Measurements from ENCODE around the gene BMP6. TPM values are rescaled to one million over a fixed set of nuclear protein-coding genes. Genes with fewer than 3 reads are reported as not detected.

The BMP6 gene
- total and polyA plus RNA-seq, 7 donors: 0.64 to 5.3 (median 2.2) TPM; not detected in 2

GRCh38 chr6:7914991-7915789 lies 189.3 kb downstream of the BMP6 start:
- 82 to 94% methylated on average over 11 of the region's 11 CpGs for WGBS, 2 donors
- no peak overlapping the region for H3K4me3 ChIP-seq
- intact Hi-C loops (cut with DNase I): loop anchor here (5.0 kb wide), 2 partner anchors 82 to 147 kb away; partner anchors contain the start of gene BLOC1S5
- H3K27ac ChIP-seq: no peak overlapping the region
- no peaks in the 10 kb centered on the region for H3K9me3 ChIP-seq
- no peaks in the 10 kb centered on the region for H3K27me3 ChIP-seq
- TF ChIP-seq EP300 (IDR thresholded peaks at IDR 0.05): no peak
- TF ChIP-seq POLR2AphosphoS5 (IDR thresholded peaks at IDR 0.05): peak in 1 of 4 donors; percentile 42
- peaks cover 0 to 6% (median 0%) of the 10 kb centered on the region in 4 donors for H3K4me1 ChIP-seq
- no peaks in the 10 kb centered on the region for H3K36me3 ChIP-seq
- peak; percentile 76 for DNase-seq

- Histone ChIP-seq H3K4me1 (no peaks in the 10 kb centered on the region), H3K27me3 (no peaks in the 10 kb centered on the region), H3K4me3 (no peak overlapping the region), H3K27ac (no peak overlapping the region), H3K36me3 (no peaks in the 10 kb centered on the region), H3K9me3 (no peaks in the 10 kb centered on the region)
- WGBS, 2 donors: 51 to 84% methylated on average over 1 of the region's 1 CpG
- TF ChIP-seq CTCF (IDR thresholded peaks at IDR 0.05) (no peak), POLR2A (IDR thresholded peaks at IDR 0.05) (no peak), POLR2AphosphoS5 (IDR thresholded peaks at IDR 0.05) (no peak), EP300 (IDR thresholded peaks at IDR 0.05) (no peak)
- intact Hi-C loops (cut with DNase I): no loop called here
- no peak for DNase-seq
These were observed 191.1 kb downstream of the BMP6 start for GRCh38 chr6:7916959-7917358.

- no peak for DNase-seq
- WGBS, 2 donors: 88 to 91% methylated on average over 5 of the region's 5 CpGs
- no peaks in the 10 kb centered on the region for H3K27me3 ChIP-seq
- no peaks in the 10 kb centered on the region for H3K36me3 ChIP-seq
- no peaks in the 10 kb centered on the region for H3K9me3 ChIP-seq
- intact Hi-C loops (cut with DNase I): no loop called here
- no peak overlapping the region for H3K4me3 ChIP-seq
- no peaks in the 10 kb centered on the region for H3K4me1 ChIP-seq
- no peak for TF ChIP-seq POLR2AphosphoS5 (IDR thresholded peaks at IDR 0.05)
- no peak for TF ChIP-seq CTCF (IDR thresholded peaks at IDR 0.05)
- TF ChIP-seq EP300 (IDR thresholded peaks at IDR 0.05): no peak
- TF ChIP-seq POLR2A (IDR thresholded peaks at IDR 0.05): no peak
- no peak overlapping the region for H3K27ac ChIP-seq
These were observed 191.8 kb downstream of the BMP6 start for GRCh38 chr6:7917729-7918128.

- TF ChIP-seq CTCF (IDR thresholded peaks at IDR 0.05) (no peak), EP300 (IDR thresholded peaks at IDR 0.05) (no peak), POLR2A (IDR thresholded peaks at IDR 0.05) (no peak), POLR2AphosphoS5 (IDR thresholded peaks at IDR 0.05) (no peak)
- no peaks in the 10 kb centered on the region for H3K27me3 ChIP-seq
- intact Hi-C loops (cut with DNase I): no loop called here
- H3K4me1 ChIP-seq: no peaks in the 10 kb centered on the region
- H3K27ac ChIP-seq: no peak overlapping the region
- H3K9me3 ChIP-seq: no peaks in the 10 kb centered on the region
- no peak overlapping the region for H3K4me3 ChIP-seq
- DNase-seq: no peak
- WGBS, 2 donors: 91 to 93% methylated on average over 4 of the region's 4 CpGs
- H3K36me3 ChIP-seq: no peaks in the 10 kb centered on the region
These were observed 192.5 kb downstream of the BMP6 start for GRCh38 chr6:7918403-7918802.

- WGBS, 2 donors: 71 to 80% methylated on average over 8 of the region's 8 CpGs
- intact Hi-C loops (cut with DNase I): no loop called here
- TF ChIP-seq EP300 (IDR thresholded peaks at IDR 0.05): no peak
- peak in 2 of 4 donors; percentile 18 to 29 for TF ChIP-seq POLR2AphosphoS5 (IDR thresholded peaks at IDR 0.05)
- TF ChIP-seq POLR2A (IDR thresholded peaks at IDR 0.05): no peak
These were observed 194.0 kb downstream of the BMP6 start for GRCh38 chr6:7919871-7920270.

More at GRCh38 chr6:7919871-7920270, 194.0 kb downstream of the BMP6 start:
- no peaks in the 10 kb centered on the region for H3K27me3 ChIP-seq
- H3K4me1 ChIP-seq: no peaks in the 10 kb centered on the region
- no peaks in the 10 kb centered on the region for H3K36me3 ChIP-seq
- no peak overlapping the region for H3K4me3 ChIP-seq
- DNase-seq: no peak
- no peaks in the 10 kb centered on the region for H3K9me3 ChIP-seq
- H3K27ac ChIP-seq: no peak overlapping the region

All from sigmoid colon (tissue), 7 donors.